ENCODE data around the gene SNRNP25. TPM values are rescaled to one million over a fixed set of nuclear protein-coding genes. Genes with fewer than 3 reads are reported as not detected.
A peak's percentile ranks its signal among the peaks of the same experiment; 100 is the strongest.

Gene SNRNP25
- total and polyA plus RNA-seq, 9 of the 15 experiments (the other 6 are each of a cell fraction or from before 2014, with no cell fraction given) = 59.0 to 176 (median 108) TPM

DNA sequence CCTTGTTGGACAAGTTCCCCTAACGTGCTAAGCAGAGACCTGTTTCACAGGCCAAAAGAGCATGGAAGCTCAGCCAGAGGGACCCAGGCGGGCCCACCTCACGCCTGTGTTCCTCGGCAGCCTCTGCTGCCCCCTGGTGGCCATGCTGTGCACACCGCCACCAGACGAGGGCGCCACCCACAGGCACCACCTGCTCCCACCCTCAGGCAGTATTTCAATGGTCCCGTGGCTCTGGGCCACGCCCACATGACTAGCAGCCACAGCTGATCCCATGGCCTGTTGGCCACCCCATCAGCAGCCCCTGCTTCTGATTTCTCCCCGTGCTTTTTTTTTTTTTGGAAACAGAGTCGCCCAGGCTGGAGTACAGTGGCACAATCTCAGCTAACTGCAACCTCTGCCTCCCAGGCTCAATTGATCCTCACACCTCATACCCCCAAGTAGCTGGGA lies 43.3 kb downstream of the SNRNP25 start (continued):
- TF ChIP-seq EP300 (IDR thresholded peaks at IDR 0.05; ENCODE audit: low read length) = peak; percentile 60
- peak; percentile 82 for TF ChIP-seq MTA3 (IDR thresholded peaks at IDR 0.05; ENCODE audit: borderline replicate concordance)
- TF ChIP-seq SNIP1 (IDR thresholded peaks at IDR 0.05; ENCODE audit: low read depth) = no peak
- TF ChIP-seq, protein P1, sequence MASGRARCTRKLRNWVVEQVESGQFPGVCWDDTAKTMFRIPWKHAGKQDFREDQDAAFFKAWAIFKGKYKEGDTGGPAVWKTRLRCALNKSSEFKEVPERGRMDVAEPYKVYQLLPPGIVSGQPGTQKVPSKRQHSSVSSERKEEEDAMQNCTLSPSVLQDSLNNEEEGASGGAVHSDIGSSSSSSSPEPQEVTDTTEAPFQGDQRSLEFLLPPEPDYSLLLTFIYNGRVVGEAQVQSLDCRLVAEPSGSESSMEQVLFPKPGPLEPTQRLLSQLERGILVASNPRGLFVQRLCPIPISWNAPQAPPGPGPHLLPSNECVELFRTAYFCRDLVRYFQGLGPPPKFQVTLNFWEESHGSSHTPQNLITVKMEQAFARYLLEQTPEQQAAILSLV (tag; IDR thresholded peaks at IDR 0.05) = no peak
- TF ChIP-seq CTBP1 (IDR thresholded peaks at IDR 0.05; ENCODE audit: borderline replicate concordance) = peak; percentile 78; the same call in 1 of the 2 replicates
- TF ChIP-seq CBFA2T2 (conservative IDR thresholded peaks at IDR 0.05) = 0 out of 2 replicates have a peak, but pooled peaks have one; percentile 8
- 0 out of 2 replicates have a peak, but pooled peaks have one; percentile 32 for TF ChIP-seq POLR2AphosphoS5 (IDR thresholded peaks at IDR 0.05; ENCODE audit: control insufficient read depth, insufficient read depth, low read depth, low read length)
- 0 out of 2 replicates have a peak, but pooled peaks have one; percentile 66 for TF ChIP-seq TARDBP (IDR thresholded peaks at IDR 0.05)
- TF ChIP-seq KLF1 (tag; IDR thresholded peaks at IDR 0.05) = 0 out of 2 replicates have a peak, but pooled peaks have one; percentile 39
- no peak for TF ChIP-seq EZH2 (IDR thresholded peaks at IDR 0.05; ENCODE audit: borderline replicate concordance, low read depth, low read length)
- TF ChIP-seq ZNF263 (CRISPR knock-in tag; IDR thresholded peaks at IDR 0.05; ENCODE audit: borderline replicate concordance) = peak; percentile 52; the same call in 1 of the 2 replicates
- peak; percentile 49 for TF ChIP-seq ARID1B (IDR thresholded peaks at IDR 0.05)
- 0 out of 2 replicates have a peak, but pooled peaks have one; percentile 40 for TF ChIP-seq SMARCA4 (IDR thresholded peaks at IDR 0.05)
- TF ChIP-seq ZKSCAN1 (IDR thresholded peaks at IDR 0.05; ENCODE audit: low read depth, low read length) = peak; percentile 63
- TF ChIP-seq TEAD1 (CRISPR knock-in tag; IDR thresholded peaks at IDR 0.05) = 0 out of 4 replicates have a peak, but pooled peaks of 1 of the 2 experiments have one; percentile 59
- TF ChIP-seq PCBP1 (IDR thresholded peaks at IDR 0.05; ENCODE audit: low read depth, low read length, poor library complexity, severe bottlenecking) = no peak
- TF ChIP-seq, protein P2, sequence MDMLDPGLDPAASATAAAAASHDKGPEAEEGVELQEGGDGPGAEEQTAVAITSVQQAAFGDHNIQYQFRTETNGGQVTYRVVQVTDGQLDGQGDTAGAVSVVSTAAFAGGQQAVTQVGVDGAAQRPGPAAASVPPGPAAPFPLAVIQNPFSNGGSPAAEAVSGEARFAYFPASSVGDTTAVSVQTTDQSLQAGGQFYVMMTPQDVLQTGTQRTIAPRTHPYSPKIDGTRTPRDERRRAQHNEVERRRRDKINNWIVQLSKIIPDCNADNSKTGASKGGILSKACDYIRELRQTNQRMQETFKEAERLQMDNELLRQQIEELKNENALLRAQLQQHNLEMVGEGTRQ (CRISPR knock-in tag; IDR thresholded peaks at IDR 0.05) = peak; percentile 77
- TF ChIP-seq GATAD2A (IDR thresholded peaks at IDR 0.05) = peak; percentile 93
- TF ChIP-seq ZBTB33 (CRISPR knock-in tag; IDR thresholded peaks at IDR 0.05) = peak; percentile 93
- TF ChIP-seq, protein P3, sequence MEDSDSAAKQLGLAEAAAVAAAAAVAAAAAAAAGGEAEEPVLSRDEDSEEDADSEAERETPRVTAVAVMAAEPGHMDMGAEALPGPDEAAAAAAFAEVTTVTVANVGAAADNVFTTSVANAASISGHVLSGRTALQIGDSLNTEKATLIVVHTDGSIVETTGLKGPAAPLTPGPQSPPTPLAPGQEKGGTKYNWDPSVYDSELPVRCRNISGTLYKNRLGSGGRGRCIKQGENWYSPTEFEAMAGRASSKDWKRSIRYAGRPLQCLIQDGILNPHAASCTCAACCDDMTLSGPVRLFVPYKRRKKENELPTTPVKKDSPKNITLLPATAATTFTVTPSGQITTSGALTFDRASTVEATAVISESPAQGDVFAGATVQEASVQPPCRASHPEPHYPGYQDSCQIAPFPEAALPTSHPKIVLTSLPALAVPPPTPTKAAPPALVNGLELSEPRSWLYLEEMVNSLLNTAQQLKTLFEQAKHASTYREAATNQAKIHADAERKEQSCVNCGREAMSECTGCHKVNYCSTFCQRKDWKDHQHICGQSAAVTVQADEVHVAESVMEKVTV (CRISPR knock-in tag; IDR thresholded peaks at IDR 0.05) = peak; percentile 80
- TF ChIP-seq ZNF384 (IDR thresholded peaks at IDR 0.05; ENCODE audit: low read depth, low read length) = peak; percentile 74
